HEK293 (cell line): ENCODE results near the gene ZNF605.
A peak's percentile ranks its signal among the peaks of the same experiment; 100 is the strongest.

Experiments
- EGR2 ChIP-seq: fragments of 450-650 bp; formaldehyde crosslinking; IDR thresholded peaks from 2 replicates; pipeline ENCODE4 v1.5.1; 2016; ENCODE audit warnings: low read depth, missing biosample characterization, missing genetic modification characterization
- GLIS1 ChIP-seq: fragments of 450-650 bp; formaldehyde crosslinking; IDR thresholded peaks from 2 replicates; pipeline ENCODE4 v1.5.1; 2016; ENCODE audit warnings: missing biosample characterization, missing genetic modification characterization
- IKZF3 ChIP-seq: fragments of 450-650 bp; IDR thresholded peaks from 2 replicates; pipeline ENCODE4 v1.5.0; 2018; ENCODE audit warnings: missing biosample characterization, mild to moderate bottlenecking, missing genetic modification characterization, moderate library complexity
- SCRT2 ChIP-seq: fragments of 450-650 bp; formaldehyde crosslinking; IDR thresholded peaks from 2 replicates; pipeline ENCODE4 v1.5.1; 2016; ENCODE audit warnings: missing biosample characterization, missing genetic modification characterization
- SP2 ChIP-seq: fragments of 450-650 bp; formaldehyde crosslinking; IDR thresholded peaks from 2 replicates; pipeline ENCODE4 v1.5.1; 2016; ENCODE audit warnings: missing biosample characterization, missing genetic modification characterization
- TRIM28 ChIP-seq: IDR thresholded peaks from 2 replicates; pipeline ENCODE4 v1.6.1; 2011; ENCODE audit warnings: low read length, control low read depth, borderline replicate concordance
- ZBTB20 ChIP-seq: fragments of 450-650 bp; formaldehyde crosslinking; IDR thresholded peaks from 2 replicates; pipeline ENCODE4 v1.5.1; 2016; ENCODE audit warnings: missing biosample characterization, missing genetic modification characterization
- ZBTB48 ChIP-seq: fragments of 450-650 bp; formaldehyde crosslinking; IDR thresholded peaks from 2 replicates; pipeline ENCODE4 v1.5.1; 2016; ENCODE audit warnings: missing biosample characterization, missing genetic modification characterization
- ZNF132 ChIP-seq: fragments of 450-650 bp; formaldehyde crosslinking; IDR thresholded peaks from 2 replicates; pipeline ENCODE4 v1.5.1; 2017; ENCODE audit warnings: missing biosample characterization, missing genetic modification characterization, borderline replicate concordance
- ZNF266 ChIP-seq: fragments of 450-650 bp; formaldehyde crosslinking; IDR thresholded peaks from 2 replicates; pipeline ENCODE4 v1.5.1; 2016; ENCODE audit warnings: missing biosample characterization, missing genetic modification characterization, low read depth
- ZNF350 ChIP-seq: fragments of 450-650 bp; formaldehyde crosslinking; IDR thresholded peaks from 2 replicates; pipeline ENCODE4 v1.5.0; 2017; ENCODE audit warnings: missing biosample characterization, mild to moderate bottlenecking, missing genetic modification characterization
- ZNF529 ChIP-seq: fragments of 450-650 bp; formaldehyde crosslinking; IDR thresholded peaks from 2 replicates; pipeline ENCODE4 v1.5.1; 2017; ENCODE audit warnings: missing genetic modification characterization, missing biosample characterization; ENCODE audit not compliant: insufficient replicate concordance
- ZNF561 ChIP-seq: fragments of 450-650 bp; IDR thresholded peaks from 2 replicates; pipeline ENCODE4 v1.5.1; 2018; ENCODE audit warnings: missing biosample characterization, missing genetic modification characterization, borderline replicate concordance
- ZNF624 ChIP-seq: fragments of 450-650 bp; formaldehyde crosslinking; IDR thresholded peaks from 2 replicates; pipeline ENCODE4 v1.5.1; 2017; ENCODE audit warnings: missing biosample characterization, missing genetic modification characterization
- ZNF658 ChIP-seq: fragments of 450-650 bp; formaldehyde crosslinking; IDR thresholded peaks from 2 replicates; pipeline ENCODE4; 2016; ENCODE audit warnings: missing biosample characterization, missing genetic modification characterization
- ZNF76 ChIP-seq: fragments of 450-650 bp; formaldehyde crosslinking; IDR thresholded peaks from 2 replicates; pipeline ENCODE4; 2016; ENCODE audit warnings: low read depth, missing biosample characterization, missing genetic modification characterization, borderline replicate concordance
- ZNF792 ChIP-seq: fragments of 450-650 bp; formaldehyde crosslinking; IDR thresholded peaks from 2 replicates; pipeline ENCODE4 v1.5.1; 2016; ENCODE audit warnings: missing biosample characterization, missing genetic modification characterization
- TF ChIP-seq, protein P1 (sequence below): fragments of 450-650 bp; formaldehyde crosslinking; IDR thresholded peaks from 2 replicates; pipeline ENCODE4 v1.5.1; 2016; ENCODE audit warnings: missing biosample characterization, missing genetic modification characterization, borderline replicate concordance
- TF ChIP-seq, protein P2 (sequence below): fragments of 450-650 bp; formaldehyde crosslinking; IDR thresholded peaks from 2 replicates; pipeline ENCODE4 v1.5.1; 2016; ENCODE audit warnings: missing biosample characterization, missing genetic modification characterization
- TF ChIP-seq, protein P3 (sequence below): fragments of 450-650 bp; formaldehyde crosslinking; IDR thresholded peaks from 2 replicates; pipeline ENCODE4 v1.5.1; 2016; ENCODE audit warnings: missing biosample characterization, missing genetic modification characterization, low read depth
- TF ChIP-seq, protein P4 (sequence below): fragments of 450-650 bp; formaldehyde crosslinking; IDR thresholded peaks from 2 replicates; pipeline ENCODE4 v1.5.1; 2016; ENCODE audit warnings: missing biosample characterization, missing genetic modification characterization
- TF ChIP-seq, protein P5 (sequence below): fragments of 450-650 bp; formaldehyde crosslinking; IDR thresholded peaks from 2 replicates; pipeline ENCODE4 v1.5.1; 2016; ENCODE audit warnings: missing biosample characterization, missing genetic modification characterization
- TF ChIP-seq, protein P6 (sequence below): fragments of 450-650 bp; formaldehyde crosslinking; IDR thresholded peaks from 2 replicates; pipeline ENCODE4; 2016; ENCODE audit warnings: missing biosample characterization, missing genetic modification characterization

ZNF605 gene

DNA sequence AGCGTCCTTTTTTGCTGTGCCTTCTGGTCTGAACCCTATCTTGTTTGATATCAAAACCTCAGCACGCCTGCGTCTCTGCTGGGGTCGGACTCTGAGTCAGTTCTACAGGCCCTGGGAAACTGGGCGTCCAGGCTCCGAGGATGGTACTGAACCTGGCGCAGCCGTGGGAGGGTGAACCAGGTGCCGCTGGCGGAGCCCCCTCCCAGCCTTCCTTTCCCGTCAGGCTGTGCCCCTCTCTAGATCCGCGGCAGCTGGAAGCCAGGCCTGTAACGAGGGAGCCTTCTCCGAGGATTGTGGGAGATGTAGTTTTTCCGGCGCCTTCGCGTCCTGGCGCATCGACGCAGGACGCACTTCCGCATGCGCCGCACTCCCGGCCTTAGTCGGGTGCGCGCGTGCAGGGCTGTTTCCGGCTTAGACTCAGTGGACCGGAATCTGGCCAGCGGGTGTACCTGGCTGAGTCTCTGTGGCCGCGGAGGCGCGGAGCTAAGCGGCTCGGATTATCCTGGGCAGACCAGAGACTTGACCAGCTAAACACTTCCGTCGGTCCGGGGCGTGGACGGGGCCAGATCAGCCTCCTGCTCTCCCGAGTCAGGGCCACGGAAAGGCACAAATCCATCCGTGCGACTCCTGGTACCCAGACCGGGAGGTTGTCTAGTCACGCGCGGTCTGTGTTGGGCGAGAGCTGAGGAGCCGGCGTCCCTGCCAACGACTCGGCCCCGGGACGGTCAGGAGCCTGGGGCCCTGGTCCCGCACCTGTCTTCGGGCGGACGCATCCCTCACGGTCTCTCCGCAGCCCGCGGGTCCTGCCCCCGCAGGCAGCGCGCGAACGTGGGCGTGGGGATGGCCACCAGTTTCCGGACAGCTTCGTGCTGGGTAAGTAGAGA lies 30.1 kb upstream of the ZNF605 start, which contains the start of gene ZNF26 (continued):
- TF ChIP-seq, protein P1, sequence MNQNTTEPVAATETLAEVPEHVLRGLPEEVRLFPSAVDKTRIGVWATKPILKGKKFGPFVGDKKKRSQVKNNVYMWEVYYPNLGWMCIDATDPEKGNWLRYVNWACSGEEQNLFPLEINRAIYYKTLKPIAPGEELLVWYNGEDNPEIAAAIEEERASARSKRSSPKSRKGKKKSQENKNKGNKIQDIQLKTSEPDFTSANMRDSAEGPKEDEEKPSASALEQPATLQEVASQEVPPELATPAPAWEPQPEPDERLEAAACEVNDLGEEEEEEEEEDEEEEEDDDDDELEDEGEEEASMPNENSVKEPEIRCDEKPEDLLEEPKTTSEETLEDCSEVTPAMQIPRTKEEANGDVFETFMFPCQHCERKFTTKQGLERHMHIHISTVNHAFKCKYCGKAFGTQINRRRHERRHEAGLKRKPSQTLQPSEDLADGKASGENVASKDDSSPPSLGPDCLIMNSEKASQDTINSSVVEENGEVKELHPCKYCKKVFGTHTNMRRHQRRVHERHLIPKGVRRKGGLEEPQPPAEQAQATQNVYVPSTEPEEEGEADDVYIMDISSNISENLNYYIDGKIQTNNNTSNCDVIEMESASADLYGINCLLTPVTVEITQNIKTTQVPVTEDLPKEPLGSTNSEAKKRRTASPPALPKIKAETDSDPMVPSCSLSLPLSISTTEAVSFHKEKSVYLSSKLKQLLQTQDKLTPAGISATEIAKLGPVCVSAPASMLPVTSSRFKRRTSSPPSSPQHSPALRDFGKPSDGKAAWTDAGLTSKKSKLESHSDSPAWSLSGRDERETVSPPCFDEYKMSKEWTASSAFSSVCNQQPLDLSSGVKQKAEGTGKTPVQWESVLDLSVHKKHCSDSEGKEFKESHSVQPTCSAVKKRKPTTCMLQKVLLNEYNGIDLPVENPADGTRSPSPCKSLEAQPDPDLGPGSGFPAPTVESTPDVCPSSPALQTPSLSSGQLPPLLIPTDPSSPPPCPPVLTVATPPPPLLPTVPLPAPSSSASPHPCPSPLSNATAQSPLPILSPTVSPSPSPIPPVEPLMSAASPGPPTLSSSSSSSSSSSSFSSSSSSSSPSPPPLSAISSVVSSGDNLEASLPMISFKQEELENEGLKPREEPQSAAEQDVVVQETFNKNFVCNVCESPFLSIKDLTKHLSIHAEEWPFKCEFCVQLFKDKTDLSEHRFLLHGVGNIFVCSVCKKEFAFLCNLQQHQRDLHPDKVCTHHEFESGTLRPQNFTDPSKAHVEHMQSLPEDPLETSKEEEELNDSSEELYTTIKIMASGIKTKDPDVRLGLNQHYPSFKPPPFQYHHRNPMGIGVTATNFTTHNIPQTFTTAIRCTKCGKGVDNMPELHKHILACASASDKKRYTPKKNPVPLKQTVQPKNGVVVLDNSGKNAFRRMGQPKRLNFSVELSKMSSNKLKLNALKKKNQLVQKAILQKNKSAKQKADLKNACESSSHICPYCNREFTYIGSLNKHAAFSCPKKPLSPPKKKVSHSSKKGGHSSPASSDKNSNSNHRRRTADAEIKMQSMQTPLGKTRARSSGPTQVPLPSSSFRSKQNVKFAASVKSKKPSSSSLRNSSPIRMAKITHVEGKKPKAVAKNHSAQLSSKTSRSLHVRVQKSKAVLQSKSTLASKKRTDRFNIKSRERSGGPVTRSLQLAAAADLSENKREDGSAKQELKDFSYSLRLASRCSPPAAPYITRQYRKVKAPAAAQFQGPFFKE (tag by site-specific recombination): no peak
- TF ChIP-seq ZNF792 (tag by site-specific recombination): no peak
- peak; percentile 72 for TF ChIP-seq SP2 (tag by site-specific recombination)
- TF ChIP-seq TRIM28: peak; percentile 10; the same call in 1 of the 2 replicates
- TF ChIP-seq IKZF3 (tag by site-specific recombination): peak; percentile 60; the same call in 1 of the 2 replicates
- peak; percentile 54 for TF ChIP-seq EGR2 (tag by site-specific recombination)
- peak; percentile 98 for TF ChIP-seq ZNF76 (tag by site-specific recombination)
- TF ChIP-seq ZNF529: no peak
- TF ChIP-seq, protein P2, sequence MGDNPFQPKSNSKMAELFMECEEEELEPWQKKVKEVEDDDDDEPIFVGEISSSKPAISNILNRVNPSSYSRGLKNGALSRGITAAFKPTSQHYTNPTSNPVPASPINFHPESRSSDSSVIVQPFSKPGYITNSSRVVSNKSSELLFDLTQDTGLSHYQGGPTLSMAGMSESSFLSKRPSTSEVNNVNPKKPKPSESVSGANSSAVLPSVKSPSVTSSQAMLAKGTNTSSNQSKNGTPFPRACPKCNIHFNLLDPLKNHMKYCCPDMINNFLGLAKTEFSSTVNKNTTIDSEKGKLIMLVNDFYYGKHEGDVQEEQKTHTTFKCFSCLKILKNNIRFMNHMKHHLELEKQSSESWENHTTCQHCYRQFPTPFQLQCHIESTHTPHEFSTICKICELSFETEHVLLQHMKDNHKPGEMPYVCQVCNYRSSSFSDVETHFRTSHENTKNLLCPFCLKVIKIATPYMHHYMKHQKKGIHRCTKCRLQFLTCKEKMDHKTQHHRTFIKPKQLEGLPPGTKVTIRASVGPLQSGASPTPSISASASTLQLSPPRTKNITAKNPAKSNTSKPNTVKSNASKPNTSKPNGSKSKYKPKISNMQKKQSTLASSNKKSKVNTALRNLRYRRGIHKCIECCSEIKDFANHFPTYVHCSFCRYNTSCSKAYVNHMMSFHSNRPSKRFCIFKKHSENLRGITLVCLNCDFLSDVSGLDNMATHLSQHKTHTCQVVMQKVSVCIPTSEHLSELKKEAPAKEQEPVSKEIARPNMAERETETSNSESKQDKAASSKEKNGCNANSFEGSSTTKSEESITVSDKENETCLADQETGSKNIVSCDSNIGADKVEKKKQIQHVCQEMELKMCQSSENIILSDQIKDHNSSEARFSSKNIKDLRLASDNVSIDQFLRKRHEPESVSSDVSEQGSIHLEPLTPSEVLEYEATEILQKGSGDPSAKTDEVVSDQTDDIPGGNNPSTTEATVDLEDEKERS (tag by site-specific recombination): no peak
- TF ChIP-seq, protein P3, sequence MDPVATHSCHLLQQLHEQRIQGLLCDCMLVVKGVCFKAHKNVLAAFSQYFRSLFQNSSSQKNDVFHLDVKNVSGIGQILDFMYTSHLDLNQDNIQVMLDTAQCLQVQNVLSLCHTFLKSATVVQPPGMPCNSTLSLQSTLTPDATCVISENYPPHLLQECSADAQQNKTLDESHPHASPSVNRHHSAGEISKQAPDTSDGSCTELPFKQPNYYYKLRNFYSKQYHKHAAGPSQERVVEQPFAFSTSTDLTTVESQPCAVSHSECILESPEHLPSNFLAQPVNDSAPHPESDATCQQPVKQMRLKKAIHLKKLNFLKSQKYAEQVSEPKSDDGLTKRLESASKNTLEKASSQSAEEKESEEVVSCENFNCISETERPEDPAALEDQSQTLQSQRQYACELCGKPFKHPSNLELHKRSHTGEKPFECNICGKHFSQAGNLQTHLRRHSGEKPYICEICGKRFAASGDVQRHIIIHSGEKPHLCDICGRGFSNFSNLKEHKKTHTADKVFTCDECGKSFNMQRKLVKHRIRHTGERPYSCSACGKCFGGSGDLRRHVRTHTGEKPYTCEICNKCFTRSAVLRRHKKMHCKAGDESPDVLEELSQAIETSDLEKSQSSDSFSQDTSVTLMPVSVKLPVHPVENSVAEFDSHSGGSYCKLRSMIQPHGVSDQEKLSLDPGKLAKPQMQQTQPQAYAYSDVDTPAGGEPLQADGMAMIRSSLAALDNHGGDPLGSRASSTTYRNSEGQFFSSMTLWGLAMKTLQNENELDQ (tag by site-specific recombination): no peak
- no peak for TF ChIP-seq ZNF350 (tag by site-specific recombination)
- TF ChIP-seq, protein P4, sequence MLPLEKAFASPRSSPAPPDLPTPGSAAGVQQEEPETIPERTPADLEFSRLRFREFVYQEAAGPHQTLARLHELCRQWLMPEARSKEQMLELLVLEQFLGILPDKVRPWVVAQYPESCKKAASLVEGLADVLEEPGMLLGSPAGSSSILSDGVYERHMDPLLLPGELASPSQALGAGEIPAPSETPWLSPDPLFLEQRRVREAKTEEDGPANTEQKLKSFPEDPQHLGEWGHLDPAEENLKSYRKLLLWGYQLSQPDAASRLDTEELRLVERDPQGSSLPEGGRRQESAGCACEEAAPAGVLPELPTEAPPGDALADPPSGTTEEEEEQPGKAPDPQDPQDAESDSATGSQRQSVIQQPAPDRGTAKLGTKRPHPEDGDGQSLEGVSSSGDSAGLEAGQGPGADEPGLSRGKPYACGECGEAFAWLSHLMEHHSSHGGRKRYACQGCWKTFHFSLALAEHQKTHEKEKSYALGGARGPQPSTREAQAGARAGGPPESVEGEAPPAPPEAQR (tag by site-specific recombination): no peak
- no peak for TF ChIP-seq ZNF132 (tag by site-specific recombination)
- no peak; the same call in 1 of the 2 replicates for TF ChIP-seq ZNF561 (tag by site-specific recombination)
- TF ChIP-seq ZNF624: no peak
- no peak for TF ChIP-seq ZNF658
- TF ChIP-seq, protein P5, sequence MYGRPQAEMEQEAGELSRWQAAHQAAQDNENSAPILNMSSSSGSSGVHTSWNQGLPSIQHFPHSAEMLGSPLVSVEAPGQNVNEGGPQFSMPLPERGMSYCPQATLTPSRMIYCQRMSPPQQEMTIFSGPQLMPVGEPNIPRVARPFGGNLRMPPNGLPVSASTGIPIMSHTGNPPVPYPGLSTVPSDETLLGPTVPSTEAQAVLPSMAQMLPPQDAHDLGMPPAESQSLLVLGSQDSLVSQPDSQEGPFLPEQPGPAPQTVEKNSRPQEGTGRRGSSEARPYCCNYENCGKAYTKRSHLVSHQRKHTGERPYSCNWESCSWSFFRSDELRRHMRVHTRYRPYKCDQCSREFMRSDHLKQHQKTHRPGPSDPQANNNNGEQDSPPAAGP (tag by site-specific recombination): 0 out of 2 replicates have a peak, but pooled peaks have one; percentile 64
- TF ChIP-seq SCRT2: no peak
- peak; percentile 77; the same call in 1 of the 2 replicates for TF ChIP-seq ZBTB20 (tag by site-specific recombination)
- 0 out of 2 replicates have a peak, but pooled peaks have one; percentile 8 for TF ChIP-seq ZBTB48
- TF ChIP-seq GLIS1 (tag by site-specific recombination): no peak; the same call in 1 of the 2 replicates
- TF ChIP-seq, protein P6, sequence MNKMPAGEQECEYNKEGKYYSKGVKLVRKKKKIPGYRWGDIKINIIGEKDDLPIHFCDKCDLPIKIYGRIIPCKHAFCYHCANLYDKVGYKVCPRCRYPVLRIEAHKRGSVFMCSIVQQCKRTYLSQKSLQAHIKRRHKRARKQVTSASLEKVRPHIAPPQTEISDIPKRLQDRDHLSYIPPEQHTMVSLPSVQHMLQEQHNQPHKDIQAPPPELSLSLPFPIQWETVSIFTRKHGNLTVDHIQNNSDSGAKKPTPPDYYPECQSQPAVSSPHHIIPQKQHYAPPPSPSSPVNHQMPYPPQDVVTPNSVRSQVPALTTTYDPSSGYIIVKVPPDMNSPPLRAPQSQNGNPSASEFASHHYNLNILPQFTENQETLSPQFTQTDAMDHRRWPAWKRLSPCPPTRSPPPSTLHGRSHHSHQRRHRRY (tag by site-specific recombination): no peak
- TF ChIP-seq ZNF266: no peak
